WTC11 (cell line): ENCODE data around the gene RXRA.

Source experiments
- FOXJ3 ChIP-seq: sonication (generic); formaldehyde crosslinking; IDR thresholded peaks from 2 replicates; pipeline ENCODE4 v1.9.0; 2021; ENCODE audit warnings: missing genetic modification reagents, mild to moderate bottlenecking, borderline replicate concordance
- JUN ChIP-seq: sonication (generic); formaldehyde crosslinking; IDR thresholded peaks from 2 replicates; pipeline ENCODE4 v1.8.0; 2023; ENCODE audit warnings: mild to moderate bottlenecking, missing genetic modification reagents
- TF ChIP-seq, protein P1 (sequence below): sonication (generic); formaldehyde crosslinking; IDR thresholded peaks from 2 replicates; pipeline ENCODE4 v1.8.0; 2022; ENCODE audit warnings: mild to moderate bottlenecking, missing genetic modification reagents
- TF ChIP-seq, protein P2 (sequence below): fragments of 200-600 bp; IDR thresholded peaks from 2 replicates; pipeline ENCODE4 v1.8.0; 2022; ENCODE audit warnings: antibody characterized with exemption
- TF ChIP-seq, protein P3 (sequence below): sonication (generic); formaldehyde crosslinking; IDR thresholded peaks from 2 replicates; pipeline ENCODE4 v1.8.0; 2022; ENCODE audit warnings: mild to moderate bottlenecking, missing genetic modification reagents

DNA sequence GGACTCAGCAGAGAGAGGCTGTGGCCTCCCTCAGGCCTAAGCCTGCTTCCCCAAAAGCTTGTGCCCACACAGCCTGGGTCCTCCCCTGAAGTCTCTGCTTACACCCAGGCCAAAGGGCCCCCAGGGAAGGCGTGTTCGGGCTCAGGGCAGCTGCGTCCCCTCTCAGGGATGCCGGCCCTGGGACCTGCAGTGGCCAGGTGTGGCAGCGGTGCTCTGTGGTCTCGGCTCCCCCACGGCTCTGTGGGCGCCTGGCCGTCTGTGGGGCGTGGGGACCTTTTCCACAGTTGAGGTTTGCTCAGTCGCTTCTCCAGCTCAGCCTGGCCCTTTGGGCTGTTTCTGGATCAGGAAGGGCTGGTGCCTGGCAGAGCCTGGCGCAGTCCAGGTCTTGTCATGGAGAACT, 75.9 kb downstream of the RXRA start:
- TF ChIP-seq, protein P1, sequence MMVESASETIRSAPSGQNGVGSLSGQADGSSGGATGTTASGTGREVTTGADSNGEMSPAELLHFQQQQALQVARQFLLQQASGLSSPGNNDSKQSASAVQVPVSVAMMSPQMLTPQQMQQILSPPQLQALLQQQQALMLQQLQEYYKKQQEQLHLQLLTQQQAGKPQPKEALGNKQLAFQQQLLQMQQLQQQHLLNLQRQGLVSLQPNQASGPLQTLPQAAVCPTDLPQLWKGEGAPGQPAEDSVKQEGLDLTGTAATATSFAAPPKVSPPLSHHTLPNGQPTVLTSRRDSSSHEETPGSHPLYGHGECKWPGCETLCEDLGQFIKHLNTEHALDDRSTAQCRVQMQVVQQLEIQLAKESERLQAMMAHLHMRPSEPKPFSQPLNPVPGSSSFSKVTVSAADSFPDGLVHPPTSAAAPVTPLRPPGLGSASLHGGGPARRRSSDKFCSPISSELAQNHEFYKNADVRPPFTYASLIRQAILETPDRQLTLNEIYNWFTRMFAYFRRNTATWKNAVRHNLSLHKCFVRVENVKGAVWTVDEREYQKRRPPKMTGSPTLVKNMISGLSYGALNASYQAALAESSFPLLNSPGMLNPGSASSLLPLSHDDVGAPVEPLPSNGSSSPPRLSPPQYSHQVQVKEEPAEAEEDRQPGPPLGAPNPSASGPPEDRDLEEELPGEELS: no peak
- TF ChIP-seq, protein P2, sequence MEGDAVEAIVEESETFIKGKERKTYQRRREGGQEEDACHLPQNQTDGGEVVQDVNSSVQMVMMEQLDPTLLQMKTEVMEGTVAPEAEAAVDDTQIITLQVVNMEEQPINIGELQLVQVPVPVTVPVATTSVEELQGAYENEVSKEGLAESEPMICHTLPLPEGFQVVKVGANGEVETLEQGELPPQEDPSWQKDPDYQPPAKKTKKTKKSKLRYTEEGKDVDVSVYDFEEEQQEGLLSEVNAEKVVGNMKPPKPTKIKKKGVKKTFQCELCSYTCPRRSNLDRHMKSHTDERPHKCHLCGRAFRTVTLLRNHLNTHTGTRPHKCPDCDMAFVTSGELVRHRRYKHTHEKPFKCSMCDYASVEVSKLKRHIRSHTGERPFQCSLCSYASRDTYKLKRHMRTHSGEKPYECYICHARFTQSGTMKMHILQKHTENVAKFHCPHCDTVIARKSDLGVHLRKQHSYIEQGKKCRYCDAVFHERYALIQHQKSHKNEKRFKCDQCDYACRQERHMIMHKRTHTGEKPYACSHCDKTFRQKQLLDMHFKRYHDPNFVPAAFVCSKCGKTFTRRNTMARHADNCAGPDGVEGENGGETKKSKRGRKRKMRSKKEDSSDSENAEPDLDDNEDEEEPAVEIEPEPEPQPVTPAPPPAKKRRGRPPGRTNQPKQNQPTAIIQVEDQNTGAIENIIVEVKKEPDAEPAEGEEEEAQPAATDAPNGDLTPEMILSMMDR: no peak
- no peak for TF ChIP-seq FOXJ3 (CRISPR knock-in tag)
- TF ChIP-seq, protein P3, sequence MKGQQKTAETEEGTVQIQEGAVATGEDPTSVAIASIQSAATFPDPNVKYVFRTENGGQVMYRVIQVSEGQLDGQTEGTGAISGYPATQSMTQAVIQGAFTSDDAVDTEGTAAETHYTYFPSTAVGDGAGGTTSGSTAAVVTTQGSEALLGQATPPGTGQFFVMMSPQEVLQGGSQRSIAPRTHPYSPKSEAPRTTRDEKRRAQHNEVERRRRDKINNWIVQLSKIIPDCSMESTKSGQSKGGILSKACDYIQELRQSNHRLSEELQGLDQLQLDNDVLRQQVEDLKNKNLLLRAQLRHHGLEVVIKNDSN (CRISPR knock-in tag): no peak
- no peak for TF ChIP-seq JUN (CRISPR knock-in tag)
